T-helper 2 cell treated with Interferon-gamma antibody and Interleukin-4, amounts not matched to agents 100 ng/mL and 5 ng/mL, for 36 hours (primary cell): ENCODE measurements around the gene ASCC2. TPM values are rescaled to one million over a fixed set of nuclear protein-coding genes. Genes with fewer than 3 reads are reported as not detected.
"Not testable (repeated sequence)": the region's sequence is repeated elsewhere in the genome, so short reads cannot be mapped to it uniquely, and the experiment has no call there.

Experiments
- intact Hi-C: fragments of 100-400 bp; cut with micrococcal nuclease; formaldehyde crosslinking; loops from one replicate; pipeline ENCODE4 v1.15.1; 2023
- total RNA-seq: library from RNA; stranded (reverse); gene quantifications from 2 replicates; pipeline ENCODE4 v1.2.3, GENCODE V29; 2022

The ASCC2 gene
- total RNA-seq, 1 donor from 2014 or later, result 87.7 TPM

DNA sequence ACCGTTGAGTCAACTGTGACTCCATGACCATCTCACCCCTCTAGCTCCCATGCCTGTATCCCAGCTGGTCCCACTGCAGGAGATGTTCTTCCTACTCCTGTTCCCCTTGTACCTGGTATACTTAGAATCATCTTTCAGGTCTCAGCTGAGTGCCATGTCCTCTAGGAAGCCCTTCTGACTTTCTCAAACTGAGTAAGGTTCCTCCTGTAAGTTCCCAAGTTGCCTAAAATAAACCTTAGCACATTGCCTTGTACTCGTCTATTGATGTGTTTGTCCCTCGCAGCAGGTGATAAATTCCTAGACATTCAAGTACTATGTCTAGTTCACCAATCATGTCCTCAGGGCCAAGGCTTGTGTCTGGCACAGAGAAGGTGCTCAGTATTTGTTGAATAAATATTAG is 18.4 kb upstream of the ASCC2 start:
- intact Hi-C loops, result no loop called here

DNA sequence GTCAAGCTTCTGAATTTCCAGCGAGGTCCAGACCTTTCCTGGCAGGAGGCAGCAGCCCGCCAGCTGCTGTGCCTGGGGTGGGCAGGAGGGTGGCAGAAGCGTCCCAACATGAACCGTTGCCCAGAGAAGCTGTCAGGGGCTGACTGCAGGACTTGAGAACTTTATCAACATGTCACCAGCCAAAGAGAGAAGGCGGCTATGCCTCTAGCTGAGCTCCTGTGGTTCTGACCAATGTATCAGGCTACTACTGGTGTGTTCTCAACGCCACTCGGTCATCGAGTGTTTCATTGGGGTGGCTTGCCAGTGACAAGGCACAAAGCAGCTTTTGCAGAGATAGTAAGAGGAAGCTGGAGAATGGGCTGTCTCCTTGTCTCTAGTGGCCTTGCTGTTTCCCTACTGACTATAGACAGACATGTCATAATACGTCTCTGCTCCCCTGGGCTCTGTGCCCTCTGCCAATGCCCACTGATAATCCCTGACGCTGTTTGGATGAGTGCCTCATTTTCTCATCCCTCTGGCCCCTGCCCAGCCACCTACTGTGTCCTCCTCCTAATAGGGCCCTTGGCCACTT is 17.6 kb upstream of the ASCC2 start:
- intact Hi-C loops, result no loop called here

GRCh38 chr22:29854432-29854831 is 16.4 kb upstream of the ASCC2 start:
- intact Hi-C loops, result no loop called here

GRCh38 chr22:29848111-29848510 is 10.0 kb upstream of the ASCC2 start:
- intact Hi-C loops, result no loop called here

DNA sequence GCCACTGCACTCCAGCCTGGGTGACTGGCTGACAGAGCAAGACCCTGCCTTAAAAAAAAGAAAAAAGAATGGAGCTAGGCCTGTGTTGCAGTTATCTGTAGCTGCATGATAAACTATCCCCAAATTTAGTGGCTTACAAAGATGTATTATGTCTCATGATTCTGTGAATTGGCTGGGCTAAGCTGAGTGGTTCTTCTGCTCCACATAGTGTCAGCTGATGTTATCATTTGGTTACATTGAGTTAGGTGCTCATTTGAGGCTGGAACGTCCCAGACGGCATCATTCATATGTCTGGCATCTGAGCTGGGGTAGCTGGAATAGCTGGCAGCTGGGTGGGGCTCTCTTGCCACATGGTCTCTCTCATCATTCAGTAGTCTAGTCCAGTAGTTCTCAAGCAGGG is 8.2 kb upstream of the ASCC2 start:
- intact Hi-C loops, result no loop called here

- intact Hi-C loops, result no loop called here
Observed at GRCh38 chr22:29842740-29843139, 4.7 kb upstream of the ASCC2 start.

- intact Hi-C loops, result no loop called here
Observed at GRCh38 chr22:29842172-29842571, 4.1 kb upstream of the ASCC2 start.

GRCh38 chr22:29840498-29840897 is 2.4 kb upstream of the ASCC2 start:
- intact Hi-C loops, result no loop called here

- intact Hi-C loops, result loop anchor here (2.0 kb wide), 1 partner anchor 754 kb away; no protein-coding TSS in a partner anchor
Observed at GRCh38 chr22:29839039-29839438, 965 bp upstream of the ASCC2 start.

GRCh38 chr22:29838599-29838956 is 504 bp upstream of the ASCC2 start:
- intact Hi-C loops, result loop anchor here (1.0 to 2.0 kb wide), 3 partner anchors 45 to 754 kb away; partner anchors contain the start of genes MTMR3, UQCR10 and ZMAT5

DNA sequence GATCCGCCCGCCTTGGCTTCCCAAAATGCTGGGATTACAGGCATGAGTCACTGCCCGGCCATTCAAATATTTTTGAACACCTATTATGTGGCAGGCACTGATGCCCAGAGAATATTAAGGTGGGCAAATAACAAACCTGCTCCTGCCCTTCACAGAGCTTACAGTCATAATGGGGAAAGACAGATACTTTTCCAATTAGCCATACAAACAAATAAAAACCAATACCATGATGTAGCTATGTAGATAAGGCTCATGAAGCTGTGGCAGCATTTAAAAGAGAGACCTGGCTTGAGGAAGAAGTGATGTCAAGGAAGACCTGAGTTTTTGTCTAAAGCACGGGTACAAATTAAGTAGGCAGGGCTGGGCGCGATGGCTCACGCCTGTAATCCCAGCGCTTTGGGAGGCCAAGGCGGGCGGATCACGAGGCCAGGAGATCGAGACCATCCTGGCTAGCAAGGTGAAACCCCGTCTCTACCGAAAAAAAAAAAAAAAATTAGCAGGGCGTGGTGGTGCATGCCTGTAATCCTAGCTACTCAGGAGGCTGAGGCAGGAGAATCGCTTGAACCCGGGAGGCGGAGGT is 1.2 kb downstream of the ASCC2 start:
- intact Hi-C loops, result not testable (repeated sequence)

DNA sequence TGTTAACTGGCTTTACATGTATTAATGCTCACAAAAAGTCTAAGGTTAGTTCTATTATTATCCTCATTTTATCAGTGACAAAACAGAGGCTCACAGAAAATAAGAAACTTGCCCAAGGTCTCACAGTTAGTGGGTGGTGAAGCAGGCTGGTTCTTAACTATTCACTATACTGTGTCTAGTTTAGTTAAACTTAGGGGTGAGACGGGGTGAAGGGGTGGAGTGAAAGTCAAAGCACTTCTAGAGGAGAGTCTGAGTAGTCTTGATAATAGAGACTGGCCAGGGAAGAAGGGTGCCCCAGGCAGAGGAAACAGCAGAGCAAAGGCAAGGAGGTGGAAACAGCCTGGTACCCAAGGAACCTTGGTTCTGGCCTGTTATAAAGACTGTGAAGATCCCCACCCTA is 4.0 kb downstream of the ASCC2 start:
- intact Hi-C loops, result no loop called here

GRCh38 chr22:29833392-29833965 is 4.6 kb downstream of the ASCC2 start:
- intact Hi-C loops, result no loop called here

GRCh38 chr22:29831958-29832357 is 6.1 kb downstream of the ASCC2 start:
- intact Hi-C loops, result no loop called here

DNA sequence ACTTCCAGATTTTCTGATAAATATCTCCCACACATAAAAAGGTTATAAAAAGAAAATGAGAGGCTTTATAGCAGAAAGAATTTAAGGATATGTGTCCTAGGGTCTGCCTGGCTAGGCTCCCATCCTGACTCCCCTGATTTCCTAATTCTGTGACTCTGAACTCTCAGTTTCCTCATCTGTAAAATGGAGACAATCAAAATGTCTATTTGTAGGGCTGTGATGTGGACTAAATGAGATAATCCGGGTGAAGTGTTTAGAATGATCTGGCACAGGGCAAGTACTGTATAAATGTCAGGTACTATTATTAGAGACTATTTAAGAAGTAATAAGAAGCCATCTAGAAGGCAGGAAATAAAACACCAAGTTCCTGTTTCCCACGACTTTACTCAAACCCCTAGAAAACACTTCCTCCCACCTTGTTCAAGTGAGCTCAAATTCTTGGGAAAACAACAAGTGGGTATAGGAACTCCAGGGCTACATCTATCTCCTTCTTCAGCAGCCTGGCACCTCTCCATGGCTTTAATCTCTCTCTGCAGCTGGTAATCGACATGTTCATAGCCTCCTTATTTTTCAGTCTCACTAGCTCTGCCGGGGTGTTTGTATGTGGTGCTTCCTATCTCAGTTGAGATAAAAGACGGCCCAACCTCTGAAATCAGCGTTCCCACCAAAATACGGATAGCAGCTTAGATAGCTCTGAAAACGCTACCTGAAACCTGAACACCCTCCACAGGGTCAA is 6.7 kb downstream of the ASCC2 start:
- intact Hi-C loops, result no loop called here

- intact Hi-C loops, result no loop called here
Observed at GRCh38 chr22:29830585-29830984, 7.5 kb downstream of the ASCC2 start.

- intact Hi-C loops, result not testable (repeated sequence)
Observed at GRCh38 chr22:29827726-29828125, 10.3 kb downstream of the ASCC2 start.

DNA sequence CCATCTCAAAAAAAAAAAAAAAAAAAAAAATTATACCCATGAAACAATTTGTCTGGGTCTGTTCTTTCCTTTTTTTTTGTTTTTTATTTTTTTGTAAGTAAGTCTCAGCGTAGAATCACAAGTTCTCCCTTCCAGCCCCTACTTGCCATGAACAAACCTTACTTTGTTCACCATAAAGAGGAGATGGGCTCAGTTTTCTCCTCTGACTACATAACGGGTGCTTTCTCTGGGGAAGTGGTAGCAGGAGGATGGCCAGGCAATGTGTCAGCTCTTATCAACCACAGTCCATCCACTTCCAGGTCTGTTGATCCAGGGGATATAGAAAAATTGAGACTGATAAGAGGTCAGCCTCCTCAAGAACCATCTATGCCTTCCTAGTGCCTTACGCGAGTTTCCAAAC is 11.0 kb downstream of the ASCC2 start:
- intact Hi-C loops, result no loop called here

DNA sequence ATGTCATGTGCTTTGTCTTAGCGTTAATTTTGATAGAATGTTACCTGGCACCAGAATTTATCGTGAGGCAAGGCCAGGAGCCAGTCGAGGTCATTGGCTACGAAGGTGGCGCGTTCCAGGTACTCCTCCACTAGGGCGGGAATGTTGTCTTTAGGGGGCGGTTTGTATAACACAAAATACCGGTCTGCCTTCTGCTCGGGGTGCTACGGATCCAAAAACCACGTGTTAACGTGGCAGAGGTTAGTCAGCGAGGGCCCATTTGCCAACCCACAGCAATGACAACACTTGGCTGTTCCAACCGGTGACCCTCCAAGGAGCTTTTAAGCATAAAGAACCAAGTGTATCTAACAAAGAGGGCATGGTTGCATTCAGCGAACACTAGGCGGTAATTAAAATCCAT is 12.5 kb downstream of the ASCC2 start:
- intact Hi-C loops, result no loop called here

GRCh38 chr22:29824677-29825076 is 13.4 kb downstream of the ASCC2 start:
- intact Hi-C loops, result no loop called here

- intact Hi-C loops, result no loop called here
Observed at GRCh38 chr22:29821291-29822016, 16.6 kb downstream of the ASCC2 start.

DNA sequence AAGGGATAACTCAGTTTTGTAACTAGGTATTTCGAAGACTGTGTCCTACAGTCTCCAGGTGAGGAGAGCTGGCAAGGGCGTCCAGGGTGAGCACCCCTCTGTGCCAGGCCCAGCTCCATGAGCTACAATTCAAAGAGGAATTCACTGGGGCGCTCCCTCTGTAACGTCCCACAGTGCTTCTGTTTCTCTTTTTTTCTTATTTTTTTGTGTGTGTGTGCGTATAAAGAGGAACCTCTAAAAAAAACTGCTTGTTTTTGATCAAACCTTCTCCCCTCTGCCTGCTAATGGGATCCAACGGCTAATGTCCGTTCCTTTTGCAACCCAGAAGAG is 17.1 kb downstream of the ASCC2 start:
- intact Hi-C loops, result no loop called here
